Mesangial cell (primary cell): Measurements from ENCODE around the gene MAP3K21. TPM values are rescaled to one million over a fixed set of nuclear protein-coding genes. Genes with fewer than 3 reads are reported as not detected.

Experiments
- total RNA-seq: library from RNA; depleted of rRNA; stranded (reverse); fragments of >200 nt; gene quantifications from 2 replicates; pipeline ENCODE4 v1.2.3, GENCODE V29; 2015

Gene MAP3K21
- total RNA-seq, result 4.1 and 6.6 TPM in 2 replicates

DNA sequence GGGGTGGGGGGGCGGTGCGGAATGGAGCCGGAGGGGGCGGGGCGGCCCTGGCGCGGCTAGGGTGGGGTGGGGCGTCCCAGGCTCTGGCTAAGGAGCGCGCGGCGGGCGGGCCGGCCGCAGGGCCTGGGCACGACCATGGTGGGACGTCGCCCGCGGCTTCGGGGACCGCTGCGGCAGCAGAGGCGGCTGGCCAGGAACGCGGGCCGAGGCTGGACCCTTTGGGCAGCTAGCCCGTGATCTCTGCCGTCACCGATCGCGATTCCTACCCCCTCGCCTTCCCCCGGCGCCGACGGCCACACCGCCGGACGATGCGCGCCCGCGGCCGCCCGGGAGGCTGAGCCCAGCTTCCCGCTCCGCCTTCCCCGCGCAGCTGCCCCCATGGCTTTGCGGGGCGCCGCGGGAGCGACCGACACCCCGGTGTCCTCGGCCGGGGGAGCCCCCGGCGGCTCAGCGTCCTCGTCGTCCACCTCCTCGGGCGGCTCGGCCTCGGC, at the start of gene MAP3K21:
Gene MAP3K21, plus strand, starts transcription at position 74 of the 491 bp plus-strand sequence. Its CDS starts 305 bp downstream, at position 379.

DNA sequence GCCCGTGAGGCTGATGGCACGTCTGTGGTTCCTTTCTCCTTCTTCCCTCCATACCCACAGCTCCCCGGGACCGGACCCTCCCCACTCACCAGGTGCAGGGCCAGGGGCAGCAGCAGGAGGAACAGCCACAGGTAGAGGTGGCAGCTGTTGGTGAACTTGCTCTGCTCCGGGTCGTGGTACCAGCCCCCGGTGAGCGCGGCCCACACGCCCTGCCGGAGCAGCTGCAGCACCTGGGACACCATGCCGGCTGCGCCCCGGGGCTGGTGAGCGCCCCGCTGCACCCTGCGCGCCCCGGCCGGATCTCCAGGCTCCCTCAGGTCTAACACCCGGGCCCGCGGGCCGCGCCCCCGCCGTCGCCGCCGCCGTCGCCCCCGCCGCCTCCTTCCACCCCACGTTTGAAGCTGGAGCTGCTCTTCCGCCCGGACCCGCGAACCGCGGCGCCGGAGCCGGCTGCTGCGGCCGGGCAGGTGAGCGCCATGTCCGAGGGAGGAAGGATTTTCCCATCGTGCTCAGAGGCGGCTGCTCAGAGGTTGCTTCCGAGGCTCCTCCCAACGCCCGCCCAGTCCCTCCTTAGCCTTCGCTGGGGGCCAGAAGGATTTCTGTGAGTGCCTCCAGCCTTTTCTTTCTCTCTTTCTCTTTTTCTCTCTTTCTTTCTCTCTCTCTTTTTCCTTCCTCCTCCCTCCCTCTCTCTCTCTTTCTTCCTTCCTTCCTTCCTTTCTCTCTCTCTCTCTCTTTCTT, 32.1 kb upstream of the MAP3K21 start, which contains the start of gene PCNX2:
Gene PCNX2, minus strand, starts transcription at position 489 of the 738 bp plus-strand sequence. Its CDS starts 247 bp downstream, at position 242.

Other genes starting within 250 kb of the MAP3K21 start
- gene PCNX2, start 32.0 kb upstream of the MAP3K21 start, total RNA-seq, result 7.7 and 14.5 TPM in 2 replicates